ENCODE results near the gene HNRNPH1. TPM values are rescaled to one million over a fixed set of nuclear protein-coding genes. Genes with fewer than 3 reads are reported as not detected.
"Not testable (repeated sequence)": the region's sequence is repeated elsewhere in the genome, so short reads cannot be mapped to it uniquely, and the experiment has no call there.

Gene HNRNPH1
- total RNA-seq, 2 experiments from 2014 or later = 2,404 to 2,435 TPM

DNA sequence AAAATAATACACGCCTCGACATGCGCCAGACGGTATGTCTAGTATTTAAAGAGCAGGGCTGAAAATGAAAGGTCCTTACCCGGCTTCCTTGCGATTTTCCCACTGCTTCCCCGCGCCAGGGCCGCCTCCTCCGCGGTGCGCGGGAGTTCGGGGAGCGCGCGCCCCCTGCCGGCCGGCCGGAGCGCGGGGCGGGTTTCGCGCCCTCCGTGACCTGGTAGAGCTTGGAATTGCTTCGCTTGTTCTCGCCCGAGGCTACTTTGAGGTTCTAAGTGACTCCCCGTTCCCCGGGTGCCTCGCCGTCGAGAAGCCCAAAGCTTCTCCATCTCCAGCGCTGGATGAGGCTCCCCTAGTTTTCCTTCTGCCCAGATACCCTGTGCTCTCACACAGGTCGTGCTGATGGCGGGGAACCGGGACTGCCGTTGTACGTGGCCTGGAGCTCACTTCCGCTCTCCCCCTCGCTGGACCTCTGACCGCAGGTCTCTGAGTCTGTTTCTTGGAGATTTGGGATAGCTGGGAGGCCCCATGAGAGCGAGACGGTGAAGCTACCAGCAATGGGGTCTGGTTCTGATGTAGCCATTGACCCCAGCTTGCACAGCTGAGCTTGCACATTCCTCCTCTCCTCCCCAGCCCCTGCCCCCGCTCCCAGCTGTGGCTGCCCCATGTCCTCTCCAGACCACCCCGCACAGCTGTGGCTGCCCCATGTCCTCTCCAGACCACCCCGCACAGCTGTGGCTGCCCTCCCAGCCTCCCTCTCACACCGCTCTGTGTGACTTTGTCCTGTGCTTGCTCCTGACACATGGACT is 11.1 kb upstream of the HNRNPH1 start:
- H3K27me3 ChIP-seq (ENCODE audit: control insufficient read depth in 1 of 2, insufficient read depth in 2 of 2, low read length in 2 of 2); H3K4me1 ChIP-seq (ENCODE audit: insufficient read depth, low read length); H3K9me3 Mint-ChIP-seq; H3K4me1 Mint-ChIP-seq (ENCODE audit: low read depth); H3K4me3 Mint-ChIP-seq; H3K27ac ChIP-seq (ENCODE audit: low read depth in 1 of 2, low read length in 2 of 2); H3K9me3 ChIP-seq (ENCODE audit: control insufficient read depth in 1 of 2, insufficient read depth in 1 of 2, low read length in 2 of 2); H3K27me3 Mint-ChIP-seq; POLR2A ChIA-PET; H3K27ac Mint-ChIP-seq; H3K36me3 Mint-ChIP-seq (ENCODE audit: low read depth); CTCF ChIA-PET; intact Hi-C loops (cut with DNase I, micrococcal nuclease); H3K36me3 ChIP-seq (ENCODE audit: insufficient read depth, low read length); DNase-seq; H3K4me3 ChIP-seq (ENCODE audit: low read length): not testable (repeated sequence)
- peak; percentile 96 for ATAC-seq (ENCODE audit: poor library complexity)
- TF ChIP-seq, protein P1, sequence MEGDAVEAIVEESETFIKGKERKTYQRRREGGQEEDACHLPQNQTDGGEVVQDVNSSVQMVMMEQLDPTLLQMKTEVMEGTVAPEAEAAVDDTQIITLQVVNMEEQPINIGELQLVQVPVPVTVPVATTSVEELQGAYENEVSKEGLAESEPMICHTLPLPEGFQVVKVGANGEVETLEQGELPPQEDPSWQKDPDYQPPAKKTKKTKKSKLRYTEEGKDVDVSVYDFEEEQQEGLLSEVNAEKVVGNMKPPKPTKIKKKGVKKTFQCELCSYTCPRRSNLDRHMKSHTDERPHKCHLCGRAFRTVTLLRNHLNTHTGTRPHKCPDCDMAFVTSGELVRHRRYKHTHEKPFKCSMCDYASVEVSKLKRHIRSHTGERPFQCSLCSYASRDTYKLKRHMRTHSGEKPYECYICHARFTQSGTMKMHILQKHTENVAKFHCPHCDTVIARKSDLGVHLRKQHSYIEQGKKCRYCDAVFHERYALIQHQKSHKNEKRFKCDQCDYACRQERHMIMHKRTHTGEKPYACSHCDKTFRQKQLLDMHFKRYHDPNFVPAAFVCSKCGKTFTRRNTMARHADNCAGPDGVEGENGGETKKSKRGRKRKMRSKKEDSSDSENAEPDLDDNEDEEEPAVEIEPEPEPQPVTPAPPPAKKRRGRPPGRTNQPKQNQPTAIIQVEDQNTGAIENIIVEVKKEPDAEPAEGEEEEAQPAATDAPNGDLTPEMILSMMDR (IDR thresholded peaks at IDR 0.05) = peak; percentile 13

DNA sequence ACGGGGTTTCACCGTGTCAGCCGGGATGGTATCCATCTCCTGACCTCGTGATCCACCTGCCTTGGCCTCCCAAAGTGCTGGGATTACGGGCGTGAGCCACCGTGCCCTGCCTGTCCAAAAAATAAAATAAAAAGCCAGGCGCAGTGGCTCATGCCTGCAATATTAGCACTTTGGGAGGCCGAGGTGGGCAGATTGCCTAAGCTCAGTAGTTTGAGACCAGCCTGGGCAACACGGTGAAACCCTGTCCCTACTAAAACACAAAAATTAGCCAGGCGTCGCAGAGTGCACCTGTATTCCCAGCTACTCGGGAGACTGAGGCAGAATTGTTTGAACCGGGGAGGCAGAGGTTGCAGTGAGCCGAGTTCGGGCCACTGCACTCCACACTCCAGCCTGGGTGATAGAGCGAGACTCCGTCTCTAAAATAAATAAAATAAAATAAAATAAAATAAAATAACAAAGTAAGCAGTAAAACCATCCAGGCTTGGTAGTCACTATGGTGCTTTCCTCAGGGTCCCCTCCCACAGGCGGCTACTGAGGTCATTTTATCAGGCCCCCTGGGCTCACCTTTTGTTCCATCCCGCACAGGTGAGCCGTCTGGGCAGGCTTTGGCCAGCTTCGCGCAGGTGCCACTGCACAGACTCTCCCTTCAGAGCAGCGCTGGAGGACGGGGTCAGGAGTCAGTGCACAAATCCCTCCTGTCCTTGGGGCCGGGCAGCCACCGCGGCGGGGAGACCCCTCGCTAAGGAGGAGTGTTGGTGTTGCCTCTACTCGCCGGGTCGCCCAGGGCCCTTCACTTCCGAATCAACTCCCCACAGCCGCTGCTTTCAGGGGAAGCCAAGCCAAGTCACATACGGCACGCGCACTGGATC is 10.3 kb upstream of the HNRNPH1 start:
- H3K4me3 ChIP-seq (ENCODE audit: low read length); H3K9me3 Mint-ChIP-seq; H3K4me1 Mint-ChIP-seq (ENCODE audit: low read depth); H3K36me3 Mint-ChIP-seq (ENCODE audit: low read depth); H3K9me3 ChIP-seq (ENCODE audit: control insufficient read depth in 1 of 2, insufficient read depth in 1 of 2, low read length in 2 of 2); H3K27me3 ChIP-seq (ENCODE audit: control insufficient read depth in 1 of 2, insufficient read depth in 2 of 2, low read length in 2 of 2); H3K4me1 ChIP-seq (ENCODE audit: insufficient read depth, low read length); H3K27ac Mint-ChIP-seq; DNase-seq; H3K27me3 Mint-ChIP-seq; H3K36me3 ChIP-seq (ENCODE audit: insufficient read depth, low read length); H3K4me3 Mint-ChIP-seq; H3K27ac ChIP-seq (ENCODE audit: low read depth in 1 of 2, low read length in 2 of 2): not testable (repeated sequence)
- peak; percentile 62 for ATAC-seq (ENCODE audit: poor library complexity)
- intact Hi-C loops (cut with DNase I, micrococcal nuclease) = loop anchor here in 1 of 2 experiments (2.0 kb wide), 1 partner anchor 21 kb away; no protein-coding TSS in a partner anchor
- CTCF ChIA-PET = interaction anchor here (0.8 to 1.3 kb wide), 2 partner anchors 11 to 26 kb away, joined by 3 to 6 read pairs; no protein-coding TSS in a partner anchor
- POLR2A ChIA-PET = interaction anchor here (2.9 kb wide), 1 partner anchor 10 kb away, joined by 16 read pairs; the partner anchor contains the start of gene HNRNPH1
- TF ChIP-seq, protein P1 (IDR thresholded peaks at IDR 0.05) = peak; percentile 12

DNA sequence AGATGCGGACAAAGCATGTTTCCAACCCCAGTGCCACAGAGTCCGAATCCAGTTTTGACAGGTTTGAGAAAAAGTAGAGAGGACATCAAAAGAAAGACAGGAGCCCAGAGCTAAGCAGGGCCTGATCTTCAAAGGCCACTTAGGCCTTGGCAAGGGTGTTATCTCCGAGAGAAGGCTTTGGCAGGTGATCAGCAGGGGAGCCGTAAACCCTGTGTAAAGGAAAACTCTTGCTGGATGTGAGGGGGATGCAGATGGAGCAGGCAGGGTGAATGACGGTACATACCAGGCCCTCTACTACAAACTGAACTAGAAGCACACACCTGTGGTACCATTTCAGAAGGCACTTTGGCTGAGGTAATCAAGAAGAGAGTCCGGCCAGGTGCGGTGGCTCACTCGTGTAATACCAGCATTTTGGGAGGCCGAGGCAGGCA is 1.4 kb upstream of the HNRNPH1 start:
- peaks cover 44% of the 10 kb centered on the region for H3K36me3 Mint-ChIP-seq (ENCODE audit: low read depth)
- peak overlapping the region; percentile 99 for H3K4me3 Mint-ChIP-seq

More for the DNA sequence above, 1.4 kb upstream of the HNRNPH1 start:
- Histone ChIP-seq H3K4me3 (ENCODE audit: low read length) (no peak overlapping the region), H3K27ac (ENCODE audit: low read depth in 1 of 2, low read length in 2 of 2) (peak overlapping the region; percentile 95 to 99), H3K27me3 (ENCODE audit: control insufficient read depth in 1 of 2, insufficient read depth in 2 of 2, low read length in 2 of 2) (no peaks in the 10 kb centered on the region), H3K9me3 (ENCODE audit: control insufficient read depth in 1 of 2, insufficient read depth in 1 of 2, low read length in 2 of 2) (no peaks in the 10 kb centered on the region), H3K4me1 (ENCODE audit: insufficient read depth, low read length) (peaks cover 30% of the 10 kb centered on the region), H3K36me3 (ENCODE audit: insufficient read depth, low read length) (peaks cover 28% of the 10 kb centered on the region)
- intact Hi-C loops (cut with DNase I, micrococcal nuclease) = loop anchor here (2.0 to 10.0 kb wide), 5 partner anchors 70 to 1620 kb away; partner anchors contain the start of genes RUFY1 (in 2 of the 2), CANX (in 1 of the 2), MAML1 (in 1 of the 2) and RACK1 (in 1 of the 2)
- ATAC-seq (ENCODE audit: poor library complexity) (no peak), DNase-seq (no peak)
- no peaks in the 10 kb centered on the region for H3K9me3 Mint-ChIP-seq
- TF ChIP-seq, protein P1 (IDR thresholded peaks at IDR 0.05) = no peak
- ChIA-PET POLR2A (interaction anchor here (1.3 to 7.3 kb wide), 5 partner anchors 16 to 114 kb away, joined by 4 to 226 read pairs (median 89); partner anchors contain the start of genes MAML1 and RUFY1), CTCF (interaction anchor here (0.6 kb wide), 1 partner anchor 49 kb away, joined by 3 read pairs; no protein-coding TSS in a partner anchor)
- H3K4me1 Mint-ChIP-seq (ENCODE audit: low read depth) = peaks cover 46% of the 10 kb centered on the region
- H3K27ac Mint-ChIP-seq = peak overlapping the region; percentile 100
- peaks cover 8% of the 10 kb centered on the region for H3K27me3 Mint-ChIP-seq

Measured in CD4-positive, alpha-beta T cell (primary cell).